HG03175 (cell line): ENCODE results near the gene NTF3.

Experiments
- ATAC-seq: cut with Tn5 transposase; IDR thresholded peaks from one replicate; pipeline ENCODE4 v1.9.1; 2021; ENCODE audit warnings: mild to moderate bottlenecking, moderate library complexity; ENCODE audit not compliant: unreplicated experiment

The NTF3 gene

DNA sequence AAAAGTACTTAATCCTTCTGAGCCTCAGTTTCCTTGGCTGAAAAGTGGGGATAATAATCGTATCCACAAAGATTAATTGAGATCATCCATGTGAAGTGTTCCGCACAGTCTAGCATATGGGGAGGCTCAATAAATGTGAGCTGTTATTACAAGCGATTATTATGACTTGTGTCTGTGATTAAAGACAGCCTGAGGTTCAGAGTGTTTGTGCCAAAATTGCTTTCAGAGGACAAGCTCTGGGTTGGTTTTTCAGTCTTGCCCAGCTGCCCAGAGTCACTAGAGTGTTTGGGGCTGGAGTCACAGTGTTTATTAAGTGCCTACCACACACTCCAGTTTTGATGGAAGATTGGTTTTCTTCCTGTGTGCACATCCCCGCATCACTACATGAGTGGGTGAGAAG, 53.5 kb downstream of the NTF3 start:
- ATAC-seq = no peak

DNA sequence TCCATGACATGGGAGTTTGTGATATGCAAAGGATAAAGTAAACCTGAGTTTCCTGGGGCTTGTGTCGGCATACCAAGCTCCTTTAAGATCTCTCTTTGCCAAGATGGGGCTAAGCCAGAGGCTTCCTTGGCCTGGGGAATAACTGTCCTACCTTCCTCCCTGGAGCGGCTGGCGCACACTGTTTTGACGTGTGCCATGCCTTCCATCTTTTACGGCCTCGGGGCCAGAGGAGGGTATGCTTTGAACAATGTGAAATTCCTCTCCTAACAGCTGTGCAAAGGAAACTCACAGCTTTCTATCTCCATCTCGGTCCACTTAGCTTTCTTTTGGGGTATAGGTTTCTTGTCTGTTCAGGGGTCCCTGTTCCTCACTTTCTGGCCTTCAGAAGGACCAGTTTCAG, 55.2 kb downstream of the NTF3 start:
- ATAC-seq = no peak

DNA sequence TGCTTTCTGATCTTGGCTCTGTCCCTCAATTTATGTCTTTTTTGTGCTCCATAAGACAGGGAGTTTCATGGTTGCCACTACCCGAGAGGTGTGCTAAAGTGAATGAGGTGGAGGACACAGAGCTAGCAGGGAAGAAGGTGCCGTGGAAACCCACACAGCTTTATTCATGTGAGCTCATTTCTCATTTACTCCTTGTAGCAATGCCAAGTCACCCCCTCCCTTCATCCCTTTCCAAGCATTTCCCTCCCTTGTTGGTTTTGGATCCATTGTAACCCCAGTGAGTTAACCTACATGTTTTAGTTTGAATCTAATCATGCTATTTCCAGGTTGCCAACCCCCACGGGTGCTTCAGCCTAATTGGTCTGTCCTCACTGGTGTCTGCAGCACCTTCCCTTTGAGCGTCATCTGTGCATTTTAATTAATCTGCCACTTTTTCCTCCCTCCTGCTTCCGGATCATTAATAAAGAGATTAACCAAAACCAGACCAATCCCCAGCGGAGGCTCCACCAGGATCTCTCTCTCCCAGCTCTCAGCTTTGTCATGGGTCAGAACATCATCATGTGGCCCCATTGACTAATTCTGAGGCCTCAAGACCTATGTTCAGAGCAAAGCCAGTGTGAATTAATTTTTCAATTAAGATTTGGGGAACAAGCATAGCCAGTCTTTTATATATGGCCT, 56.2 kb downstream of the NTF3 start:
- no peak for ATAC-seq

DNA sequence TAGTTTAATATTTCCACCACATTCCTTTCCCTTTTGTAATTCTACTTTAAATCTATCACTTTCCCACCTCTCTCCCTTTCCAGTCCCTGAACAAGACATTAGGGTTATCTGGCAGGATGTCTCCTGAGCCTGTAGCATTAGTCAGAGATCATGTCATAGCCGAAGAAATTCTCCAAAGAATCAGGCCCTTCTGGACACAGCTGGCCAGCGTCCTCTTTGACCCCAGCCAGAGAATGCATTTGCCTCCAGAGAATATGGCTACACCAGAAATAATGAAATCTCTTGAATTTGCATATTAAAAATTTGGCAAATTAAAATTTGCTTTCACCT, 56.7 kb downstream of the NTF3 start:
- ATAC-seq = no peak

DNA sequence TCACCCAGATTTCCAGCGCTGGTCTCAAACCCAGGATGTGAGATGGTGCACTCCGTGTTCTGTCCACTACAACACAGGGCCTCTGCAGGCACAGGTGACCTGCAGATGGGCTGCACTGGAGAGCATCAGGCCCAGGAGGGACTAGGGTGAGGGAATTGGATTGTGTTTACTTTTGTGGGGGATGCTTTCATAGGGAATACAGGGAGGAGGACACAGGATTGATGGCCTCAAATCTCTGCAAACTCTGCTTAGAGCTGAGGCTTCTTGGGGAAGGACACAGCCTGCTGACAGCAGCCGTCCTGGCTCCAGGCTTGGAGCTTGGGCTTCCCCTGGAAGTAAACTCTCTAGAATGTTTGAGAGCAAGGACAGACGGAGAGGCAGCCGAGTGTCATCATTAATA, 57.1 kb downstream of the NTF3 start:
- ATAC-seq = no peak

DNA sequence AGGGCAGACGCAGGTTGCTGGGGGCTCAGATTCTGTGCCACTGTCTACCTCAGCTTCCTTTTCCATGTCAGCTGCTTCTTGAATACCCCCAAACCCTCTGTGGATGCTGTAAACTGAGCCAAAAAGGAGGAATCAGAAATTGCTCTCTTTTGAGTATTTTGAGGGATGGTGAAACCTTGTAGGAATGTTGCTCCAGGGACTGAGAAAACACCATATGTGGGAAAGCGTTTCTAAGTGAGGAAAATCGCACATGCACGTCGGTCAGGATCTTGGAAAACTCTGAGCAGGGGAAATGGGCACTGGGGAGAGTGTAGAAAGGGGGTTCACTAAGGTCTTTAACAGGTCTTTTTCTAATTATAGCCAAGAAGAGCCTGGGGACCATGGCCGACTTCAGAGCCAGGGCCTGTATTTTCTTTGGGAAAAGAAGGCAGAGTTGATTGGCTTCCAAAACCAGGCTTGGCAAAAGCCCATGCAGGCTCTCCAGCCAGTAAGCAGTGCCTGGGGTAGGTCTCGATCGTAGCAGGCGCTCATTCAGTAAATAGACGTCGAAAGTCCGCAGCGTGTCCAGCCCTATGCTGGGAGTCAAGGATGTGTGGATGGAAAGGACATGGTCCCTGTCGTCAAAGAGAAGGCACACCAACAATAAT, 58.0 kb downstream of the NTF3 start:
- no peak for ATAC-seq

DNA sequence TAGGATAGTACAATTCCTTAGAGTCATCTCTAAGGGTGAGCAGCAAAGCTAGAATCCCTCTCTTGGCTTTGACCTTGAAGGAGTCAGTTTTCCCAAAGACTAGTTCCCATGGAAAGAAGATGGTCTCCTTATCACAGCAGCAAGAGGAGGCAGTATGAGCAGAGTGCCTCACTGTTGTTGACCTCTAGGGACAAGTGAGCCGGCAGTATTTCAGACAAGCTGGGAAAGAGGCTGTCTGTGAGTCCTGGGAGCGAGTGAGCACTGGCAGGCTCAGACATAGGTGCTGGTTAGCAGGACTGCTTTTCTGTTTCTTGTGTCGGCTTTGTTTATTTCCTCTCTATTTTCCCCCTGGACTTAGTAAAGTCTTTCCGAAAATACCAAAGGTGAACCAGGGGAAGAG, 60.7 kb downstream of the NTF3 start:
- ATAC-seq = no peak

DNA sequence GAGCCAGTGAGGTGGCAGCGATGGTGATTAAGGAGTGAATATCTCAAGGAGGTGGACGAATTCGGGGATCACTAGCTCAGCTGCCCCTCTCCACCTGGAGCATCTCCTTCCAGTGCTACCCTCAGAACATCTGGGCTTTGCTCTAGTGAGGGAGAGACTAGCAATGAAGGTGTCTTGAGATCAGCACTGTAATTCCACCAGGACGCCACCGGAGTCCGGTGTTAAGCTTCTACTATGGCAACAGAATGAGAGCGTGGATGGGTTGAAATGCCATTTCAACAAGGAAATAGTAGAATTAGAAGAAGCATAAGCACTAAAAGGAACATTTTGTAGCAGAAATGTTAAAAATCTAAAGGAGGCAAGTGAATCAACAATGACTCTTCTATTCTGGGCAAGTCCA, 61.1 kb downstream of the NTF3 start:
- ATAC-seq = no peak

DNA sequence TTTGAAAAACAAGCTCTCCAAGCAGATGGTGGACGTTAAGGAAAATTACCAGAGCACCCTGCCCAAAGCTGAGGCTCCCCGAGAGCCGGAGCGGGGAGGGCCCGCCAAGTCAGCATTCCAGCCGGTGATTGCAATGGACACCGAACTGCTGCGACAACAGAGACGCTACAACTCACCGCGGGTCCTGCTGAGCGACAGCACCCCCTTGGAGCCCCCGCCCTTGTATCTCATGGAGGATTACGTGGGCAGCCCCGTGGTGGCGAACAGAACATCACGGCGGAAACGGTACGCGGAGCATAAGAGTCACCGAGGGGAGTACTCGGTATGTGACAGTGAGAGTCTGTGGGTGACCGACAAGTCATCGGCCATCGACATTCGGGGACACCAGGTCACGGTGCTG, 62.4 kb downstream of the NTF3 start:
- ATAC-seq = no peak

DNA sequence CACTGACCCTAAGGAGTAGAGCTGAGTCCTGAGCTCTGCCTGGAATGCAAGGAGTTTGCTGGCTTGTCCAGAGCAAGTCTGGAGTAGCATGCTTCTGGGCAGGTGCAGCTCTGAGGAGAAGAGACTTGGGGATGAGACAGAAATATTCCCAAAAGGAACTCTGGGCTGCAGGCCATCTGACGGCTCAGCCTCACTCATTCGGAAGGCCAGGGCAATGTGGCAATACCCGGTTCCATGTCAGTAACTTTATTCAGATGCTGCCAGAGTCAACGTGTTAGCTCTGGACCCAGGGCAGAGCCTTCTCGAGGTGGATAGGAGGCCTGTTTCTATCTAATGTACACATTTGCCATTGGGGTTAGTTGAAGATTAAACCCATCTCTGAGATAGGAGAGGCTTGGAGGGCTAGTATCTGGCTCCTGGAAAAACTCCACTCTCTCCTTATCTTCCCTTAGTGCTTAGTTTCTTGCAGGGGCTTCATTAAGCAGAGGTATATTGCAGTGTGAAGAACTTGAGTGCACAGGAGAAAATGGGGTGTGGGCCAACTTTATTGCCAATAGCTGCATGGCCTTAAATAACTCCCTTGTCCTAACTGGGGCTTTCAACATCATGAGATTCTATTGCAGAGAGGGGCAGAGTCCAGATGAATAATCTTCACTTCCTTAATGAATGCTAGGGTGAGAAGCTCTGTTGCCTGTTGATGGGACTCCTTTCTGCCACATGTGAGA, 65.6 kb downstream of the NTF3 start:
- no peak for ATAC-seq

DNA sequence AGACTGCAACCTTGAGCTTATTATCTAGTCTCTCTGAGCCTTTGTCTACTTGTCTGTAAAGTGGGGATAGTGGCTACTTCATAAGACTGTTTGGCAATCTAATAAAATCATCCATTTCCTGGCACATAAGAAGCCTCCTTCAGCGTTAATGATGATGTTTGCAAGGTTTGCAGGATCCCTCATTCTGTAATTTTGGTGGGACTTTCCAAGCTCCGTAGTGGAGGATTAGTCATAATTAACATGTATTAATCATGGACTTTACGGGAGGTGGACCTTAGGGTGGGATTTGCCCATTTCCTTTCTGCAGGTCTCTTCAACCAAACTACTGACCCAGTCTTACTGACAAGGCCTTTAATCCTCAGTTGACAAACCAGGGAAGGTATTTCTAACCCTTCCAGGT, 66.2 kb downstream of the NTF3 start:
- ATAC-seq = no peak

DNA sequence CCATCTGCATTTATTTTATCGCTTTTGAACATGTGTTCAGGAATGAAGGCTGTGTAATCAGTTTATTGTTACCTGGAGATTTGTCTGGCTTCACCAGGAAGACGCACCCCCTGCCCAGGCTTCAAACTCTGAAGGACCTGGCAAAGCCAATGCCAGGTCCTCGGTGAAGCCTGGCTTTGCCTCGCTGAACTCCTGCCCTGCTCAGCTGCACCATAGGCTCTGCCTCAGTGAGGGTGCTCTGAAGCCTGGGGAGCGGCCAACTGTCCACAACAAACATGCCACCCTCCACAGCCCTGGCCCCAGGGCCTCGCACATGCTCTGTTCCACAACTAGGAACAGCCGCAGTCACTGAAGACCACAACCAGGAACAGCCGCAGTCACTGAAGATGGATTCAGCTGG, 66.9 kb downstream of the NTF3 start:
- no peak for ATAC-seq

DNA sequence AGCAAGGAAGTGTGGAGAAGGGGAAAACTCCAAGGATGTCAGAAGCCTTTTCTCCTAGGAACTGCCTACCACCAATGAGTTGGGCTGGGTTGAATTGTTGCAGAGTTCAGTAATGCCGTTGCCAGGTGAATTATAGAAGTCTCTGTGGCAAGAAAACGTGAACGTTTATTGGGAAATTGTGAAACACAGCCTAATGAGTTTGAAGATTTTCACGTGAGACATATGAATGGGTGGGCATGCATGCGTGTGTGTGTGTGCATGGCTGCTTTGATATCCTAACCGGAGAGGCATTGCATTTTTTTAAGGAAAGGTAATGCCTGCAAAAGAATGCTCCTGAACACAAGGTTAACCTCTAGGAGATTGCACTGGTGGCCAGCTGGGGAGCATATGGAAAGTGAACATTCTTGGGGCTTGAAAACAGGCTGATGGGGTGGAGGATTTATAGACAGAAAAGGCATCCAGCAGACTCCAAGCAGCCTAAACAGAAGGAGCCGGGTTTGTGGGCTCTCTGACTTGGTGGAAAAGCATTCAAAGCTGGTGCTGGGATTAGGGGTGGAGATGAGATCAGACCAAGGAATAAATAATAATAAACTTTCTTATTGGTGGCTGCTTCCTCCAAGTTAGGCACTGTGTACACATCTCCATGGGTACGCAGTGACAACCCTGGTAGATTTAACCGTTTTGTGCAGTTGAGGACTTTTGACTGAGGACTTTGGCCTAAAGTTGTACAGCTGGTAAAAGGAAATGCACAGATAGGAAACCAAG, 67.8 kb downstream of the NTF3 start:
- no peak for ATAC-seq

DNA sequence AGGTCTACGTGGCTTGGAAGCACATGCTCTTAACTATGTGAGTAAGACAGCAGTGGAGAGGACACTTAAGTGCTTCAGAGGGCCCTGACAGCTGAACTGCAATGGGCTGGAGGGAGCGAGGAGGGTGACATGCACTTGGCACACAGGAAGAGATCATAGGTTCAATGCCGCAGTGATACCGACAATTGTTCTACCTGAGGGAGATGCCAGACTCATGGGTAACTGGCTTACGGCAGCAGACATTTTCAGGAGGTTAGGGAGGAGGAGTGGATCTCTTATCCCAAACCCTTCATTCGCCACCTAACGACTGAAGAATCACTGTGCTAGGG, 68.4 kb downstream of the NTF3 start:
- no peak for ATAC-seq

DNA sequence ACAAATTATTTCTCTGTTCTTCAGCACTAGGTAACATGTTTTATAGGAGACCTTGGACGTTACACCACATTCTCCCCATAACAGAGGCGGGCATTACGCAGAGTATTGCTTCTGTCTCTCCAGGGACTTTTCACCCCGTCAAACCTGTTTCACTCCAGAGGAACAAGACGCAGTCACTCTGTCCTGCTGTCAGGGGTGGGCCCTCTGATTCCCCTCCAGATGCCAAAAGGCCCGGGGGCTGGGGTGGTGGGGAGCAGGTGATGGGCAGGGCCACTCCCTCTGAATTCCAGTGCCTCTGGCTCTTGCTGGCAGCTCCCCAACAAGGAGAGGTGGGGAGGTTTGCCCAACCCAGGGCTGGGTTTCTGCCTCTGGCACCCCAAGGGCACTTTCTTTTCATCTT, 71.9 kb downstream of the NTF3 start:
- ATAC-seq = no peak

DNA sequence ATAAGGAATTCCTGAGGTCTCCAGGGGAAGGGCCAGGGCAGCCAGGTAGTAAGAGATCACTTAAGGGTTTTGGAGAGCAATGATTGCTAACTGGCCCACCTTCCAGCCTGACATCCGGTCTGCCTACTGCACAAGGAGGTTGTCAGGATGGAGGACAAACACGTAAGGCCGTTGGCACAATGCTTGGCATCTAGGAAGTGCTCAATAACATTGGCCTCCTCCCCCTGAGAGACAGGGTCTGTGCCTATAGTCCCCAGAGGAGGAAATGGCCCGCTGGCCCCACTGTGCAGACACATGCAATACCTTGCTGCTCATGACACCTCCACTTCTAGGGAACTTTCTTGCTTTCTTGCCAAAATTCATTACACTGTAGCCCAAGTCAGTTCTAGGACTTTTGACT, 73.2 kb downstream of the NTF3 start:
- no peak for ATAC-seq

DNA sequence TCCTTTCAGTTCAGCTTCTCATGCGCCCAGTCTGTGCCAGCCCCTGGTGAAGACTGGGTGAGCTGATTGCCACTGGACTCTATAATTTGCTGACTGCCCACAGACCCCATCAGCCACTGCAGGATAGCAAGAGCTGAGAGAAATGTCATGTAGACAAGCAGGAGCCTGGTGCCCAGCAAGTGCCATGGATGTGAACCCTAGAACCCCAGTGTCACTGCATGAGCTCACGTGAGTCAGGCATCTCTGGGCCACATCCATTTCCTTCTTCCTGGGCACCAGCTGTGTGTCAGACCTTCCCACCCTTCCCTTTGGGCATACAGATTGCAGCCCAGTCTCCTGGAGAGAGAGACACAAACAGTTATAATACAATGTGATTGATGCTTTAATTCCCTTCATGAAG, 73.8 kb downstream of the NTF3 start:
- no peak for ATAC-seq

DNA sequence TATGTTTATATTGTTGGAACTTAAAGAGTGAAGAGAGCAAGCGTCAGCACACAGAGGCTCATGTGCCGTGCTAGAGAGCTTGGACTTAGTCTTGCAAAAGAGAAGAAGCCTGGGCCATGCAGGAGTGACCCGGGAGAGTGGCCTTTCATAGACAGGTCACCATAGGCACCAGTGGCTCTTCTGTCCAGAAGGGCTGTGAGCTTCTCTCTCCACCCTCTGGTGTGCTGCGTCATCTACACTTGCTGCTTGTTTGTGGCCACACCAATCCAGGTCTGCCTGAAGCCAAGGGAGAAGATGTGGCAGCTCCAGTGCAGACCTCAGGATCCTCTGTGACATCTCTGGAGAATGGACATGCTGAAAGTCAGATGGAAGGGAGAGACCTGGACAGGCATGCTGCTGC, 74.4 kb downstream of the NTF3 start:
- no peak for ATAC-seq

DNA sequence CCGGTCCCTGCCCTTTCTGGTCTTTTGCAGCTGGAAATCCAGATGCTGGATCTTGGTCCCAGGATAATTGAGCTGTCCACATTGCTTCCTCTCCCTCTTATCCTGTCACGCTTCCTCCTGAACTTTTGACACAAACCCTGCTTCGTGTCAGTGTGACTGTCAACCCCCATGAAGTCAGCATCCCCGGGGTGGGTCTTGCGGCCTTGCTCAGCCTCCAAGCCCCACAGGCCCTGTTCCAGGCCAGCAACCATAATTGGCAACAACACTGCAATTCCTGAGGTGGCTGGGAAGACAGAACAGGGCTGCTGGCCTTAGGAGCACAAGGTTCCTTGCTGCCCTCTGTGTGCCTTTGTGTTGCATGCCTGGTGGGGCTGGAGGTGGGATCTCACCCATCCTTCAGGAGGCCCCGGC, 74.9 kb downstream of the NTF3 start:
- ATAC-seq = no peak

DNA sequence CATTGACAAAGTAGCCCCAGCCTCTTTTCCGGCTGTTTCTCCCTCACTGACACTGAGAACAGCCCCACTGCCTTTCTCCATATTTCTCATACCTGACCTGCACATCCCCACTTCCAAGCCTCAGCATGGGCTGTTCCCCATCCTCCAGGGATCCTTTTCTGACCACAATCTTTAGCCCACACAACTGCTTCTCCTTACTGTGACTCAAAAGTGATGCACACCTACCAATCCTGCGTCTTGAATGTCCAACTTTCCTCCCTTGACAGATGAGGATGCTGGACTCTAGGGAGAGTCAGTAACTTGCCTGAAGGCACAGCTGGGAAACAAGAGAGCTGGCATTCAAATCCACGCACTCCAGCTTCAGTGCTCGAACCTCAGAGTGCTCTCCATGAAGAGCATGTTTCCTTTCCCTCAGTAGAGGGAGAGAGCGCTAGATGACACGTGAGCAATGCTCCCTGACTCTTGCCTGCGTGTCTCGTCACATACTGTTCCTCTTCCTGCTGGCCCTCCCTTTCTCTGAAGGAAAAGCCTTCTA, 75.6 kb downstream of the NTF3 start:
- ATAC-seq = no peak

DNA sequence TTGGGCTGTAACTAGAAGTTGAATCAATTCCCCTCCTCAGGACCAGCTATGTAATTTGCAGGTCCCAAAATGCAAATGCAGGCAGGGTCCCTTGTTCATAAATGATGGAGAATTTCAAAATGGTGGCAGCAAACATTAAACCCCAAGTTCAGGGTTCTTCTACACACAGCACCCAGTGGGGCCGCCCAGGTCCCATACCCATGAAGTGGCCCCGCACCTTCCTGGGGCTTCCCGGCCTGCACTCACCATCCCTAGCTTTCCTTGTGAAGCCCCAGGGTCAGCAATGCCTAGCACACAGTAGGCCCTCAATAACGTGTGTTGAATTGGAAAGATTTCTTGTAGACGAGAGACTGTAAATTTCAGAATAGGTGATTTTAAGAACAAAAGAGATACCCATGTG, 76.0 kb downstream of the NTF3 start:
- ATAC-seq = no peak

DNA sequence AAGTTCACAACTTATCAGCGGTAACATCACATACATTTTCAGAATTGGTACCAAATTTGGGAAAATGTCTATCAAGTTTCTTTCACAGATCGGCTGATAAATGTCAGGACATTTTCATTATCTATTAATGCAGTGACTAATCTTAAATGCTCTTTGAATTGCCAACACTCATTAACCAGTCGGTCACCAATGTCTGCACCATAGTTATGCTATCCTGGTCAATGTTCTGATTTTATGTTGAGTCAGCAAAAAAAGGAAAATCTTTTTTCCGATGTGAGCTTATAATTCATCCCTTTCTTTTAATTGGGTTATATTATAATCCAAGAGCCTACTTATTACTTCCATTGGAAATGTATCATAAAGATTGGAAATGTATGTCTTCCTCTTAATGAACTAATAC, 77.2 kb downstream of the NTF3 start:
- ATAC-seq = no peak
